DND-41 (cell line): Measurements from ENCODE around the gene SLC30A5.
"Not testable (repeated sequence)": the region's sequence is repeated elsewhere in the genome, so short reads cannot be mapped to it uniquely, and the experiment has no call there.

Source experiments
- ATAC-seq: fragments of 200-7000 bp; cut with Tn5 transposase; 3 replicates; pipeline ENCODE4 v1.9.1; 2021; ENCODE audit warnings: low read depth; ENCODE audit not compliant: insufficient read depth
- DNase-seq: peaks from one replicate; pipeline ENCODE4 v3.0.0-alpha.2; 2020
- H2AFZ ChIP-seq: 2 replicates; pipeline ENCODE4 v1.6.0; 2012; ENCODE audit warnings: low read depth, low read length
- H3K27ac ChIP-seq: 2 replicates; pipeline ENCODE4 v1.5.1; 2012; ENCODE audit warnings: low read length, inconsistent platforms
- H3K27me3 ChIP-seq: fragments of 200-600 bp; sonication (generic); 2 replicates; pipeline ENCODE4 v1.6.0; 2012; ENCODE audit warnings: low read length, mild to moderate bottlenecking, inconsistent platforms; ENCODE audit not compliant: insufficient read depth, poor library complexity
- H3K36me3 ChIP-seq: 2 replicates; pipeline ENCODE4 v1.5.1; 2012; ENCODE audit warnings: low read length, inconsistent platforms; ENCODE audit not compliant: insufficient read depth
- H3K4me1 ChIP-seq: 2 replicates; pipeline ENCODE4 v1.5.1; 2012; ENCODE audit warnings: mild to moderate bottlenecking, low read length; ENCODE audit not compliant: insufficient read depth
- H3K4me2 ChIP-seq: 2 replicates; pipeline ENCODE4 v1.6.0; 2012; ENCODE audit warnings: mild to moderate bottlenecking, moderate library complexity, low read length, inconsistent platforms; ENCODE audit not compliant: insufficient read depth
- H3K4me3 ChIP-seq, 2 experiments: fragments of 200-600 bp in 1 of 2; shearing (Covaris generic) in 1 of 2; 2 replicates each; pipeline ENCODE4 v1.5.1; 2012 to 2016; ENCODE audit warnings: inconsistent platforms in 2 of 2, low read length in 2 of 2, mild to moderate bottlenecking in 2 of 2, low read depth in 1 of 2, moderate library complexity in 1 of 2
- H3K79me2 ChIP-seq: 2 replicates; pipeline ENCODE4 v1.6.0; 2012; ENCODE audit warnings: low read length, inconsistent platforms; ENCODE audit not compliant: insufficient read depth
- H3K9ac ChIP-seq: 2 replicates; pipeline ENCODE4 v1.6.0; 2012; ENCODE audit warnings: low read depth, mild to moderate bottlenecking, inconsistent platforms, low read length, moderate library complexity
- H3K9me3 ChIP-seq: 2 replicates; pipeline ENCODE4 v1.5.1; 2012; ENCODE audit warnings: low read length, moderate library complexity, mild to moderate bottlenecking, inconsistent platforms; ENCODE audit not compliant: insufficient read depth, severe bottlenecking
- H4K20me1 ChIP-seq: 2 replicates; pipeline ENCODE4 v1.6.0; 2012; ENCODE audit warnings: low read length; ENCODE audit not compliant: insufficient read depth
- CTCF ChIP-seq: IDR thresholded peaks from 2 replicates; pipeline ENCODE4 v1.5.1; 2012; ENCODE audit warnings: borderline replicate concordance, low read length, moderate library complexity, mild to moderate bottlenecking; ENCODE audit not compliant: poor library complexity, severe bottlenecking; ENCODE audit errors: extremely low read depth
- EZH2 ChIP-seq: IDR thresholded peaks from 3 replicates; pipeline ENCODE4 v1.6.1; 2012; ENCODE audit warnings: borderline replicate concordance, low read depth, mild to moderate bottlenecking, moderate library complexity, low read length, inconsistent platforms; ENCODE audit not compliant: severe bottlenecking

Gene SLC30A5

GRCh38 chr5:69093771-69094482, at the start of gene SLC30A5:
Gene SLC30A5 (plus strand): TSS chr5:69094014. CDS start chr5:69094256, 242 bp downstream.
- Histone ChIP-seq H3K4me2 (peak within 1 kb of the TSS; percentile 68), H3K36me3 (peaks cover 22% of the 10 kb centered on the region), H3K79me2 (peaks cover 50% of the 10 kb centered on the region), H3K27ac (peak within 1 kb of the TSS; percentile 63), H3K4me3 (peak within 1 kb of the TSS; percentile 63 to 67; a peak in 3 of 4 replicates), H3K9me3 (no peaks in the 10 kb centered on the region), H4K20me1 (peaks cover 5% of the 10 kb centered on the region; the same call in 1 of the 2 replicates), H3K9ac (peak within 1 kb of the TSS; percentile 79), H3K4me1 (peaks cover 37% of the 10 kb centered on the region), H2AFZ (peak within 1 kb of the TSS; percentile 72), H3K27me3 (no peaks in the 10 kb centered on the region)
- TF ChIP-seq EZH2 (no peak), CTCF (peak; percentile 98)
- peak; percentile 100 for DNase-seq
- ATAC-seq: peak; percentile 96

- H3K9ac ChIP-seq, H3K27me3 ChIP-seq, H3K4me2 ChIP-seq, H3K9me3 ChIP-seq, H4K20me1 ChIP-seq, H3K36me3 ChIP-seq, H3K79me2 ChIP-seq, H3K4me3 ChIP-seq, DNase-seq, ATAC-seq, H3K27ac ChIP-seq: not testable (repeated sequence)
- H3K4me1 ChIP-seq: peaks cover 19% of the 10 kb centered on the region
- H2AFZ ChIP-seq: peak overlapping the region; percentile 33; the same call in 1 of the 2 replicates
Observed at GRCh38 chr5:69045213-69045612, 48.6 kb upstream of the SLC30A5 start.

DNA sequence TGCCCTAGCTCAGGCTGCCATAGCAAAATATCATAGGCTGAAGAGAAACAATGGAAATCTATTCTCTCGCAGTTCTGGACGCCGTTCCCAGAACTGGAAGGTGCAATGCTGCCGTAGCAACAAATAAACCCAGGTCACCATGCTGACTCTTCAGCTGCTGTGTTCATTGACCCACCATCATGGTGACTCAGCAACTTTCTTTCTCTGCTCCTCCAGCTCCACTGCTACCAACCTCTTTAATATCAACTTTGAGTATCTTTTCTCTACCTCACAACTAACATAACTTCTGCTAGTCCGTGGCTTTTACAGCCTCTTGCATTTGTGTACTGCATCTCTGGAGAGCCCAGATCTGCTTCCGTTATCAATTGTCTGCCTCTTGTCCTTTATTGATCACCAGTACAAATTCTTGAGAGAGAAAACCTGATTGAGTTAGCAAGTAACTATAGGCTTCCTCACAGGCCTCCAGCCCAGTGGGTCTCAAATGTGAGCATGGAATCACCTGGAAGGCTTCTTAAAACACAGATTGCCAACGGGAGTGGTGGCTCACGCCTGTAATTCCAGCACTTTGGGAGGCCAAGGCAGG, 47.3 kb upstream of the SLC30A5 start:
- ATAC-seq (no peak), DNase-seq (no peak)
- H2AFZ ChIP-seq: peak overlapping the region; percentile 57; the same call in 1 of the 2 replicates
- H3K9me3 ChIP-seq: no peaks in the 10 kb centered on the region
- H3K27ac ChIP-seq: no peak overlapping the region
- H3K36me3 ChIP-seq: no peaks in the 10 kb centered on the region
- H3K9ac ChIP-seq: no peak overlapping the region
- H3K27me3 ChIP-seq: no peaks in the 10 kb centered on the region
- H4K20me1 ChIP-seq: no peaks in the 10 kb centered on the region
- no peaks in the 10 kb centered on the region for H3K79me2 ChIP-seq
- no peak overlapping the region for H3K4me2 ChIP-seq
- H3K4me1 ChIP-seq: peaks cover 19% of the 10 kb centered on the region
- no peak overlapping the region for H3K4me3 ChIP-seq
- no peak for TF ChIP-seq CTCF
- no peak for TF ChIP-seq EZH2

DNA sequence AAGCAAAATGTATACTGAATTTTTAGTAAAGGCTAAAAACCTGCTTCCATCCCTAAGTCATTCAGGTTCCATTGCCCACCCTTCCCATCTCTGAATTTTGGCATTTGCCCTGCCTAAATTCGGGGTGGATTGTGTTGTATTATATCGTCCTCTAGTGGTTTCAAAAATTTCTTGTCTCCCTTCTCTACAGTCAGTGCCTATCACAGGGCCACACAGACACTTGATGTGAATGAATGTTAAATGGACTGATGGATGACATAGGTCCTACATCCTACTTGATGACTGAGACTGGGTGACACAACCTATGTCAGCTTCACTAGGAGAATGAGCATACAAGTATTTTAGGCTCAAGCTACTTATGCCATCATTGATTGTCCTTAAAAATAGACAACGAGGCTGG, 45.6 kb upstream of the SLC30A5 start:
- Histone ChIP-seq H3K79me2 (no peaks in the 10 kb centered on the region), H2AFZ (no peak overlapping the region), H3K4me1 (peaks cover 9% of the 10 kb centered on the region), H3K27me3 (no peaks in the 10 kb centered on the region), H3K4me3 (no peak overlapping the region), H3K27ac (no peak overlapping the region), H3K4me2 (no peak overlapping the region), H4K20me1 (no peaks in the 10 kb centered on the region), H3K36me3 (no peaks in the 10 kb centered on the region), H3K9me3 (no peaks in the 10 kb centered on the region), H3K9ac (no peak overlapping the region)
- ATAC-seq (peak; percentile 48; the same call in 2 of the 3 replicates), DNase-seq (no peak)
- TF ChIP-seq EZH2 (no peak), CTCF (peak; percentile 43)
